Measurements from ENCODE around the gene PBRM1. TPM values are rescaled to one million over a fixed set of nuclear protein-coding genes. Genes with fewer than 3 reads are reported as not detected.
"Not testable (repeated sequence)": the region's sequence is repeated elsewhere in the genome, so short reads cannot be mapped to it uniquely, and the experiment has no call there.

Gene PBRM1
- total RNA-seq, 1 experiment from 2014 or later = 65.4 TPM

DNA sequence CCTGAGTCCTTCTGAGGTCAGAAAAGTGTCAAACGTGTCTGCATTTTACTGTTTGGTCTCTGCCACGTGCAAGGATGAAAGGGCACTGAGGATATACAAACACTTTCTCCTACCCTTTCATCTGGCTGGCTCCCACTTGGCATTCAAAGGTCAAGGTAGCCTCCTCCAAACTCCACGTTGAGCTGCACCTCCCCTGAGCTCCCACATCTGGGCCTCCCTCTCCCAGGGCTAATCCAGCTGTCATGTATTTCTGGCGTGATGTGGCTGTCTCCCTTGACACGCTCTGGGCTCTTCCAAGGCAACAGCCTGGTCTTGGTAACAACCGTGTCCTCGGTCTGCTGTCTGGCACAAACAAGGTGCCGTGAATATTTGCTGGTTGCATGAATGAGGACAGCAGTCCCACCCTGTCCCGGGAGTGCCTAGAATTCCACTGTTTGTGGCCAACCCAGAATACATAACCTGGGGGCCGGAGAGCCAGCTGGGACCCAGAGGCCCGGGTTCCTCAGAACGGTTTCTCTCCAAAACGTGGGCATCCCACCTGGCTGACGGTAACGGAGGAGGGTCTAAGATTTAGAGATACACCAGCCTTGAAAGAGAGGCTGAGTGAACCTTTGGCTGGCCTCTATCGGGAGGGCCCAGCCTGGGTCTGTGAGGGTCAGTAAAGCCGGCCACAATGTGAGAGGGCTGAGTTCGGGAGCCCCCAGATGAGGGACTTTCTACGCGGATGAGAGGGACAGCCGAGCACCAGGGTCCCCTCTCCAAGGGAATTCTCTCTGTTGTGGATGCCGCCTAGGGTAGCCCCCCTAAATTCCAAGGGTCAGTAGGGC lies 19.1 kb upstream of the PBRM1 start:
- DNase-seq (ENCODE audit: low read depth) = peak; percentile 45

DNA sequence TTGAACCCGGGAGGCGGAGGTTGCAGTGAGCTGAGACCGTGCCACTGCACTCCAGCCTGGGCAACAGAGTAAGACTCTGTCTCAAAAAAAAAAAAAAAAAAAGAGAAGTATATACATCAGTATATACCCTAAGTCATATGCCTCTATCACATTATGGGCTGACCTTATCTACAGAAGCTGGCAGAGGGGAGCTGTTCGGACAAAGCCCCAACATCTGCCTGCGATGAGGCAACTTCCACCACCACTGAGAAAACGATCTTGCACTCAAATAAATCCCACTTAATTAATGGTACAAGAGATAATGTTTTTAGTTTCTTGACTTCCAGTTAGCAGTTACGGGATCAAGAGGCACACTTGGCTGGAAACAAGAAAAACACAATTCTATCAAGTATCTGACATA lies 17.6 kb upstream of the PBRM1 start:
- DNase-seq (ENCODE audit: low read depth) = no peak

DNA sequence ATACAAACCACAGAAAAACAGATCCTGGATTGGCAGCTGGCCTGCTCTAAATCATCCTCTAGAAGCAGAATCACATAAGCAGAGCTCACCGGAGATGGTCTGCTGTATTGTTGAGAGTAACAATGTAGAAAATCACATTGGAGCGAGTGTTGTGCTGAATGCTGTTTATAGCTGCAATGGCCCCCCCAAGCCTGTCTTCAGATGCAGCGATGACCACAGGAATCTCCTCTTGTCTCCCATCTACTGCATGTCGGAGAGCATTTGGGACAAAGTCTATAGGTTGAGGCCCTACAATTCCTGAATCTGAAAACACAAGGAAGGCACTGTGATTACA lies 11.9 kb upstream of the PBRM1 start:
- no peak for DNase-seq (ENCODE audit: low read depth)

DNA sequence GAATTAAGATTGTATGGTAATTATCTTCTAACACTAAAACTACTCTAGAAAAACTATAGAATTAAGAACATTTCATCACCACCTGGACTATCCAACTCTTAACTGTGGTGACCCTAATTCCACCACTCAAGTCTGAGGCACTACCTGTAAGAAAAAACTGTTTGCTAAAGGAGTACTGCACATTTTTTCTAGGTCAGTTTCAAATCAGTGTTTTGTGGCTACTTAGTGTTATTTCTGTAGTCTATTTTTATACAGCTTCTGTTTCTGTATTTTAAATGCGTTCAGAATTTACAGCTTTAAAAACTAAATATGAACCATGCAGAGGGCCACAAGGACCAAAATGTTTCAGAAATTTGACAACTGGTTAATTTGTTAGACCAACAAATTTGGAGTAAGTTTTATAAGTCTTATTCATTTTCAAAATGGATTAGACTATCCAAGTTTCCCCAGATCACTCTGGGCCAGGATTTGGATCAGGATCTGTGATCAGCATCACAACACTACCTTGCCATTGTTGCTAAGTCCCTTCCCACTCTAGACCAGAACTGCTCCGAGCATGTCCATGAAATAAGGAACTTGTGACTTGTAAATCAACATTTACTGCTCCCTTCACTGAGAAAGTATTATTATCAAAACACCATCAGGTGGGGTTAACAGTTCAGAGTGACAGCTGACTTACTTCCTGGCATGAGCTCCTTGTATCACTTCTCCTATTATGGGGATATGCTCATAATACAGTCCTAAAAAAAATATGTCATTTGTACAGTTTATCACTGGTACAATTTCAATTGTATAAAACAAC lies 11.3 kb upstream of the PBRM1 start:
- DNase-seq (ENCODE audit: low read depth) = peak; percentile 64

DNA sequence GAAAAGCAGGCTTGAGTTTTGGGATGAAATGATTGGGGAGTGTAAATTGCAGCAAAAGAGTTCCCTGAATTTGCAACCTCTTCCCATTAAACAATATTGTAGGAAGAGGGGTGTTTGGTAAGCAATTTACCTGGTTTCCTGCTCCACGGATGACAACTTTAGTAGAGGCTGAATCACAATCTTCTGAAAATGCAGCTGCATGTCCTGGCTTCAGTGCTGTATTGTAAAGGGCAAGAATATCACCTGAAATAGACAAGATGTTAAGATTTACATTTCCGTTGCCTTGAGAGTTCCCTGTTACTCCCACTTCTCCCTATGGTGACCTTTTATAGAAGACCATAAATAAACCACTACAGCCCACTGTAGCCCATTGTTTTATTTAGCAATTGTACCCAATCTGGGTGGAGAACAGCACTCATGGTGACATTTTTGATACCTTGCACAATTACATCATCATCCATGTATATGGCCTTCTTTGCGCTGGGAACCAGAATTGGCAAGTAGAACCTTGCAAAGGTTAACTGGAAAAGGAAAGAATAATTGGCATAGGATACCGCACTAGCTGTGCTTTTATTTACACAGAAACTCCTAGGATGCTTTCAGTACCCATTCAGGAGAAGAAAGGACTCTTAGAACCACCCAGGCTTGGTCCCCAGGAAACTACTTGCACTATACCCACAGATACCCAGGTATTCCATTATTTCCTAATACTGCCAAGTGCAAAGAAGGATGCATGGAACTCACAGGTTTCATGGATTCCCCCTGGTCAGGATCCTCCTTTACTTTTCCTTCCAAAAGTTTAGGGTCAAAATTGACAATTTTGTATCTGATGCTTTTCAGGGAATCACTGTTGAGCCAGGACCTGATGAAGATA lies 10.3 kb upstream of the PBRM1 start:
- no peak for DNase-seq (ENCODE audit: low read depth)

DNA sequence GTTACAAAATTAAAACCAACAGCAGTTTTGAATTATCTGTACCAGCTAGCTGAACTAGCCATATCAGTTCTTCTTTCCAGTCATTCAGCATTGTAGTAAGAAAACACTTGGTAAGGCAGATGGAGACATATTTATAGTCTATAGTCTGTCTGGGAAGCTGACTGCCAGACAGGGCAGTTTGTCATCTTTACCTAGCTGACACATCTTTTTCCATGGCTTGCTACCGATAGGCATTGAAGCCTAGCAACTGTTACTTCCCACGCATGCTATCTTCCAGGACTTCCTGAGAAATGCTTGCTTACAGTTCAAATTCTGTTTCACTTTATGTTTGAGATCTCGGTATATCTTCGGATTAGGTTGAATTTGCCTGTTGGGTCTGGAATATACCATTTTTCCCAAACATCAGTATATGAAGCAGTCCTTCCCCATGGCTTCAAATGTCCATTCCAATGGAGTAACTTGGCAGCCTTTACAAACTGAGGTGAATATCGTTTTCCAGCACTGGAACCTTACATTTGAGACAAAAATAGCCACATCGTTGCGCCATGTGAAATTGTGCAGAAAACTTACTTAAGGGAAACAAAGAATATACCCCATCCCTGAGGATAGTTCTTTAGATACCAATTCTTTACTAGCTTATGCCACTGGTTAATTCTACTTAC lies 8.9 kb upstream of the PBRM1 start:
- DNase-seq (ENCODE audit: low read depth) = no peak

DNA sequence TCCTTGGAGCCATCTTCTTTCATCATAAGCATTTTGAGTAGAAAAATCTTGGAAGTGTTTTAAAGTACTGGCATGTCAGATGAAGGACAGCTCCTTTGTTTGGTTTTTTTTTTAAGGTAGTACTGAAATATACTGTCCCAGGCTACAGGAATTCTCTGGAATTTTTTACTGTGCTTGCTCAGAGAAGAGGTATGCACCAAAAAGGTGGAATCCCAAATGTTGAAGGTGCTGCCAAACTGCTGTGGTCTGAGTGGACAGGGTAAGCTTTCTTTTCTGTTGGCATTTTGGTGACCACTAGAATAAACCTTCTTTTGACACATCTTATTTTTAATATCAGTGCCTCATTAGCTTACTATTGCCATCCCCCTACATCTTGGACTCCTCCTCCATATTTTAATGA lies 7.4 kb upstream of the PBRM1 start:
- no peak for DNase-seq (ENCODE audit: low read depth)

DNA sequence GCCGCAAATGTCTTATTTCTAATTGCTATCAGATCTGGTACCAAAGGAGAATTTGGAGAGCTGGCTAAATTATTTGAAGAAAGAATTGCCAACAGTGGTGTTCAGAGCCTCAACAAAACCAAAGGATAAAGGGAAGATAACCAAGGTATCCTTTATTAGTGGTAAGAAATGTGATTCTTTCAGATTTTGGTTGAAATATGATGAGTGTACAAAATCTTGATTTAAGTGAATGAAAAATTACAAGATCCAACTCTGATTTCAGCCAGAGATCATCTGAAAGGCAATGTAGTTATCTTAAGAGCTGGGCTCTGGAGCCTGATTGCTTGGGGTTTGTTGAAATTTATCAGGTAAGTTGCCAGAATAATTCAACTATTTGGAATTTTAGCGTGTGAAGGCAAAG lies 4.8 kb upstream of the PBRM1 start:
- no peak for DNase-seq (ENCODE audit: low read depth)

DNA sequence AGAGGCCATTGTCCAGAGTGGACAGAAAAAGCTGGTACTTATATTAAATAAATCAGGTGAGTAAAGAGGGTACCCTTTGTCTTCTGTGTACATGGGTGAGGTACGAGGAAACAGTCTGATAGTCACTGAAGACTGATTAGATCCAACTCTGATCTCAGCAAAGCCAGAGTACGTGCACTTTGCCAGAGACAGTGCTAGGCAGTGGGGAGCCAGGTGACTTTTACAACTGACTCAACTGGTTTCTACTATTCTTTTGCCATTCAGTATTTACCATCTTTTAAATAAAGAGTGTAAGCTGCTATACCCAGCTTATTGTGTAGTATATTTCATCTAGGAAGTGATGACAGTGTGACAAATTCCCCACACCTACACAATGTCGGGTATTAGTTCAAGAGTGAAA lies 3.4 kb upstream of the PBRM1 start:
- no peak for DNase-seq (ENCODE audit: low read depth)

DNA sequence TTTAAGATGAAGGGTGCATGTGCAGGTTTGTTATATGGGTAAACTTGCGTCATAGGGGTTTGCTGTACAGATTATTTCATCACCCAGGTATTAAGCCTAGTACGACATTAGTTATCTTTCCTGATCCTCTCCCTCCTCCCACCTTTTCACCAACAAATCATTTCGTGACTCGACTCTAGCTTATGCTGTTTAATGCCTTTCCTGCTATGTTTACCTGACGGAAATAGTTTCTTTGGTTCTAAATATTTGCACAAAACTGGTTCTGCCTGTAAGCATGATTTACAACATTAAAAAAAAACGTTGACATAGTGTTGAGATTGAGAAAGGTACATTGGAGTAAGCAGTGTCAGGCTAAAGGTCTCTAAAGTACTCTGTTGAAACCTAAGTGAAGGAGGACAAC lies 2.6 kb upstream of the PBRM1 start:
- no peak for DNase-seq (ENCODE audit: low read depth)

DNA sequence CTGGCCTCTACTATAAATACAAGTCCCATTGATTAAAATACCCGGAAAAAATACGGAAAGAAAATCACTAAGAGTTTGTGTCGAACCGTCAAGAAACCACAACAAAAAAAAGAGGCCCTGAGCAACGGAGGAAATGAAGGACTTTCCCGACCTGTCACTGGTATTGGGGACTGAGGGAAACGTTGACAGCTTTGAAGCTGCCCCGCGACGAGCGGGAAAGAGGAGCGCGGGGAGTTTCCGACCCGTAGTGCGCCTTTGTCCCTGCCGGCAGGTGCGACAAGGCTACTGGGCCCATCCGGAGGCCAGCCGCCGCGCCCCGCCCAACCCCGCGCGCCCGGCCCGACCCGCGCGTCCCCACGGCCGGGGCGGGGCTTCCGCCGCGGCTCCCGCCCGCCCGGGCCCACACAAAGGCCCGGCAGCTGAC lies 416 bp downstream of the PBRM1 start:
- DNase-seq (ENCODE audit: low read depth) = peak; percentile 66

DNA sequence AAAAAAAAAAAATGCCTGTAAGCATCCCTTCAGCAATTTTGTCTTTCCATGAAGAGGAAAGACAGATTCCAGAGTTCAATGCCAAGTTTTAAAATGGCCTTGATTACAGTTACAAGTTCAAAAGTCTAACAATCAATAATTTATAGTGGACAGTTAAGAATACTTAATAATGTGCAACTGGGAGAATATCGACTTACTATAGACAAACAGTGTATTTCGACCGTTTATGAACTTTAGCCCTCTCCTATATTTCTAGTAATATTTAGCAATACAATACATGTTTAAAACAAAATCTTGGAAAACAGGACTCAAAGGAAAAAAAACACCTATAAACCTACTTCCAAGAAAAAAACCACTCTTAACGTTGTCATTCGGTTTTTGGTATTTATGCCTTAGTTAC lies 1.5 kb downstream of the PBRM1 start:
- DNase-seq (ENCODE audit: low read depth) = no peak

DNA sequence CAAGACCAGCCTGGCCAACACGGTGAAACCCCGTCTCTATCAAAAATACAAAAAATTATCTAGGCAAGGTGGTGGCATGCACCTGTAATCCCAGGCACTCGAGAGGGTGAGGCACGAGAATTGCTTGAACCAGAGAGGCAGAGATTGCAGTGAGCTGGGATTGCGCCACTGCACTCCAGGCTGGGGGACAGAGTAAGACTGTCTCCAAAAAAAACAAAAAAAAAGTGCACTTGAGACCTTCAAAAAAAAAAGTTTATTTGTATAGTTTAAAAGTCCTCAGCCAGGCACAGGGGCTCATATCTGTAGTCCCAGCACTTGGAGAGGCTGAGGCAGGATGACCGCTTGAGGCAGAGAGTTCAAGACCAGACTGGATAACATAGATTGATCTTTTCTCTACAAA lies 2.1 kb downstream of the PBRM1 start:
- DNase-seq (ENCODE audit: low read depth) = no peak

DNA sequence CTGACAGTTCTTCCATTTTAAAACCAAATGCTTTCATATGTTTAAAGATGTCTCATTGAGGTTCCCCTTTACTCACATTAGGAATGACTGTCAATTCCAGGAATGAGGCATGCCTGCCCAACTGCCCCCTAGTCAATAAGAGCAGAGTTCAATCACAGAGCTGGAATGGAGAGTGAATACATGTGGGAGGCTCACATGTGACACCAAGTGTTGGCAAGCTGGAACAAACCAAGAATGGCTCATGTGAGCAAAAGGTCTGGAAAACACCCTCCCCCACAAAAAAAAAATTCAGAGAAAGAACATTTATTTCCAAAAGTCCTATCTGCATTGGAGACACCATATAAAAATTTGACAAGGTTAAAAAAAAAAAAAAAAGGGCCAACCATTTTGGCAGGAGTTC lies 3.7 kb downstream of the PBRM1 start:
- peak; percentile 83 for DNase-seq (ENCODE audit: low read depth)

DNA sequence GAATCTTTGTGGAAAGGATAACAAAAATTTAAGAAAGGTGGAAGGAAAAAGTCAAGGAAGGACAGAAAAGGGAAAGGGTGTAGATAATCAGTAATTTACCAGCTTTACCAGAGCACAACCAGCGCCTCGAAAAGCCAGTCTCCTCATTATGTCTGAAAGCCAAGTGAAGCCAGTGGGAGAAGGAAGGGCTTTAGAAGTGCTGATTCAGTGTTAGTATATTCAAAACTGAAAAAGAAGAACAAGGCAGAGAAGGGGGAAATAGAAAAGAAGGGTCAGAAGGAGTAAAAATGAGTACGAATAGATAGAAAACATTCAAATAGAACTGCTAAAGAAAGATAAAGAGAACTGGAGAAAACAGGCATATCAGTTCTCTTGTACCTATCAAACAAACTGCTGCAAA lies 4.1 kb downstream of the PBRM1 start:
- no peak for DNase-seq (ENCODE audit: low read depth)

DNA sequence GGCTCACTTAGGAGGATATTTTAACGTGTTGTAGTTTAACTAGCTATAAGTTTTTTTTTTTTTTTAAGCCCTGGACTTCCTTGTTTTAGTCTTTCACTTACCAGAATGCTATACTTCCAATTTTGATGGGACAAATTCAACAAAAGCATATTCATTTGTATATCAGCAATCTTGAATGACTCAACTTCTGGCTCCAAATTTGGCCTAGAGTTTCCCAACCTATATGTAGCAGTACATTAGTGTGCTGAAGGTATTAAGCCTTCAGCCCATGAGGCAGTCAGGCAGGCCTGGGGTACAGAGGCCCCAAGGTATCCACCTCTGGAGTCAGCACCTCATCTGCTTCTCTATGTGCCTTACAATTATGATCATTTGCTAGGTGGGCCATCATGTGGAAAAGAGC lies 5.9 kb downstream of the PBRM1 start:
- no peak for DNase-seq (ENCODE audit: low read depth)

DNA sequence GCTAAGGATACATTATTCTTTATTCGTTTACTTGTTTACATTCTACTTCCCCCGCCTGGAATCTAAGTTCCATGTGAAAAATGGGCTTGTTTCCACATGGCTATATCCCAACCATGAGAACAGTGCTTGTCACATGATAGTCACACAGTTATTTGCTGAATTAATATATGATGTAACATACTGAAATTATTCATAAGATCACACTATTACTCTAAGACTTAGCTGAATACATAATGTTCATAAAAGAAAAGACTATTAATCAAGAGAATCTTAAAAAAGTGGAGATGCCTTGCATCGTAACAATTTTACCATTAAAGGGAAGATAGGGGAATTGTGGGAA lies 6.5 kb downstream of the PBRM1 start:
- DNase-seq (ENCODE audit: low read depth) = no peak

DNA sequence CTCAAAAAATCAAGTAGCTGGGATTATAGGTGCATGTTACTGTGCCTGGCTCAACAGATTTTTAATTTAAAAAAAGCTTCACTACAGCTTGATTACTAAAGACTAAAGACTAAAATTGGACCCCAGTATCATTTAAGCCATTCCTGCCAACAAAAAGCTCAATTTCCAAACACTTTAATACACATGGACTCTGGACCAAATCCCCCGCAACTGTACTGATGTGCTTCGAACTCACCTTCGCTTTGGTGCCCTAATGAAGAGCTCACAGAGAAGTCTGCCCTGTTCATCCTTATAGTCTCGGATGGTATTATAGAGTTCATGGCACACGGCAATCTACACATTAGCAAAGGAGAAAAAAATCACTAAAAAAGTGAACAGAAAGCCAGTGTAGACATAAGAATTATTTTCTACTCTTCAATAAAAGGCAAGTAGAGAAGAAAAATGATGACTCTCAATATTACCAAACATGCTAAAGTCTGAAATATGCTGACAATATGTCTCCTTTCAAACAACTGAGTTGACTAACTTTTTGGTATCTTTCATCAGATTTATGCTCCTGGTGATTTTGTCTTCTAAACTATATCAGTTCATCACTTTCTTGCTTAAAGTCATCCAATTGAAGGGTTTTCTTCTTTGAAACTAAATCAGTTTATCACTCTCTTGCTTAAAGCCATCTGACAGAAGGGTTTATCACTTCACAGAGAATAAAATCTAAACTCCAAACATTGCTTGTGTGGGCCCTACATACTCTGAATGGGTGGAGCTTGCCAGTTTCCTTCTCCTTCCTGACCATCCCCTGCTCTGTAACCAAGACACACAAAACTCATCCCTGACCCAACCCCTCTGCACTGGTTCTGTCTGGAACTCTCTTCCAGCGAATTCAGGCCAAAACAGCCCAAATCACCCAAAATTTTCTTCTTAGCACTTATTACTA lies 7.2 kb downstream of the PBRM1 start:
- no peak for DNase-seq (ENCODE audit: low read depth)

DNA sequence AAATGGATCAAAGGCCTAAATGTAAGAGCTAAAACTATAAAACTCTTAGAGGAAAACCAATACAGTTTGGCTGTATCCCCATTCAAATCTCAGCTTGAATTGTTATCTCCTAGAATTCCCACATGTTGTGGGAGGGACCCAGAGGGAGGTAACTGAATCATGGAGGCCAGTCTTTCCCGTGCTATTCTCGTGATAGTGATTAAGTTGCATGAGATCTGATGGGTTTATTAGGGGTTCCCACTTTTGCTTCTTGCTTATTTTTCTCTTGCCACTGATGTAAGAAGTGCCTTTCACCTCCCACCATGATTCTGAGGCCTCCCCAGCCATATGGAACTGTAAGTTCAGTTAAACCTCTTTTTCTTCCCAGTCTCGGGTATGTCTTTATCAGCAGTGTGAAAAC lies 9.5 kb downstream of the PBRM1 start:
- DNase-seq (ENCODE audit: low read depth) = not testable (repeated sequence)

DNA sequence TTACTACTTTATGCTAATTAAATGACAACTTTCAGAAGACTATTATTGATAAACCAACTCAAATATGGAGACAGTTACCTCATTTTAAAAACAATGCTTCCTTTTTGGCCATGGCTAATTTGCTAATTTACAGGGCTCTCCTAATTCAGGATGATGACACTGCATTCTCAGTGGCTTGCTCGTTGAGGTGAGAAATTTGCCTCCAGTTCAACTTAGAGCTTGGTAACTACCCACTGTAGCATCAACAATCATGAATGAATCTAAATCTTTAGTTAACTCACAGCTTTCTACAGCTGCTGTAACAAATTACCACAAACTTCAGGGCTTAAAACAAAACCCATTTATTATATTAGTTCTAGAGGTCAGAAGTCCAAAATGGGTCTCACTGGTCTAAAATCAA lies 14.0 kb downstream of the PBRM1 start:
- no peak for DNase-seq (ENCODE audit: low read depth)

All from LHCN-M2 (cell line).